Fibroblast of lung (primary cell): ENCODE data around the gene UQCRQ.

ENCODE experiments used
- CTCF ChIP-seq, 2 donors: IDR thresholded peaks in 1 of 2; conservative IDR thresholded peaks in 1 of 2; 1 replicate in 1 of 2; 2 replicates in 1 of 2; pipeline ENCODE4 v1.5.1; 2011 to 2012; ENCODE audit warnings: low read length in 2 of 2, control low read depth in 1 of 2, inconsistent platforms in 1 of 2, low read depth in 1 of 2, mild to moderate bottlenecking in 1 of 2
- EZH2 ChIP-seq: IDR thresholded peaks from 2 replicates; pipeline ENCODE4 v1.5.1; 2012; ENCODE audit warnings: low read length, control low read depth, mild to moderate bottlenecking; ENCODE audit errors: missing control alignments

- no peak for TF ChIP-seq CTCF (conservative IDR thresholded peaks at IDR 0.05 in 1 of 2, IDR thresholded peaks at IDR 0.05 in 1 of 2; ENCODE audit: low read depth in 1 of 2, low read length in 2 of 2)
- no peak for TF ChIP-seq EZH2
Measured at GRCh38 chr5:132850066-132850465, 16.4 kb upstream of the UQCRQ start.
